Measurements from ENCODE around the gene PVR. TPM values are rescaled to one million over a fixed set of nuclear protein-coding genes. Genes with fewer than 3 reads are reported as not detected.

PVR gene
- polyA plus RNA-seq, 1 donor from 2014 or later: 19.1 TPM

- H3K4me3 ChIP-seq (ENCODE audit: low read length): no peak overlapping the region
- TF ChIP-seq TAF1 (IDR thresholded peaks at IDR 0.05; ENCODE audit: low read depth) (no peak), REST (IDR thresholded peaks at IDR 0.05; ENCODE audit: borderline replicate concordance) (no peak), POLR2AphosphoS5 (IDR thresholded peaks at IDR 0.05) (no peak), EP300 (conservative IDR thresholded peaks at IDR 0.05; ENCODE audit: poor library complexity, severe bottlenecking) (no peak), EZH2 (IDR thresholded peaks at IDR 0.05; ENCODE audit: borderline replicate concordance, insufficient read depth, low read length, poor library complexity, severe bottlenecking) (no peak), SMC3 (conservative IDR thresholded peaks at IDR 0.05; ENCODE audit: poor library complexity) (no peak), CTCF (IDR thresholded peaks at IDR 0.05; ENCODE audit: poor library complexity, severe bottlenecking) (no peak), MXI1 (conservative IDR thresholded peaks at IDR 0.05; ENCODE audit: poor library complexity, severe bottlenecking) (no peak), RAD21 (conservative IDR thresholded peaks at IDR 0.05) (no peak)
- no peak overlapping the region for H3K9ac ChIP-seq (ENCODE audit: low read length)
- no peaks in the 10 kb centered on the region for H3F3A ChIP-seq (ENCODE audit: insufficient read depth, low read length, poor library complexity, severe bottlenecking)
- H3K9me2 ChIP-seq (ENCODE audit: insufficient read depth, low read length): no peaks in the 10 kb centered on the region
- no peaks in the 10 kb centered on the region for H4K20me1 ChIP-seq (ENCODE audit: insufficient read depth)
- no peaks in the 10 kb centered on the region for H3K27me3 ChIP-seq (ENCODE audit: insufficient read depth, low read depth, low read length)
- no peaks in the 10 kb centered on the region for H3K79me2 ChIP-seq (replicated peaks; ENCODE audit: insufficient read depth, low read length)
- H2AFZ ChIP-seq (ENCODE audit: low read depth, low read length): no peak overlapping the region
- no peaks in the 10 kb centered on the region for H3K9me3 ChIP-seq (ENCODE audit: low read length)
- no peaks in the 10 kb centered on the region for H3K36me3 ChIP-seq (ENCODE audit: insufficient read depth, low read length)
- no peak overlapping the region for H3K27ac ChIP-seq (ENCODE audit: low read length)
- H3K4me2 ChIP-seq (ENCODE audit: low read length): no peak overlapping the region
Observed at GRCh38 chr19:44618640-44619357, 24.9 kb upstream of the PVR start.

- Histone ChIP-seq H3F3A (ENCODE audit: insufficient read depth, low read length, poor library complexity, severe bottlenecking) (no peaks in the 10 kb centered on the region), H3K4me3 (ENCODE audit: low read length) (no peak overlapping the region), H3K27ac (ENCODE audit: low read length) (no peak overlapping the region), H3K9ac (ENCODE audit: low read length) (no peak overlapping the region), H3K9me2 (ENCODE audit: insufficient read depth, low read length) (no peaks in the 10 kb centered on the region), H4K20me1 (ENCODE audit: insufficient read depth) (no peaks in the 10 kb centered on the region), H3K79me2 (replicated peaks; ENCODE audit: insufficient read depth, low read length) (no peaks in the 10 kb centered on the region), H3K27me3 (ENCODE audit: insufficient read depth, low read depth, low read length) (no peaks in the 10 kb centered on the region), H3K9me3 (ENCODE audit: low read length) (no peaks in the 10 kb centered on the region), H3K4me2 (ENCODE audit: low read length) (no peak overlapping the region), H3K36me3 (ENCODE audit: insufficient read depth, low read length) (no peaks in the 10 kb centered on the region), H2AFZ (ENCODE audit: low read depth, low read length) (no peak overlapping the region)
- no peak for TF ChIP-seq POLR2AphosphoS5 (IDR thresholded peaks at IDR 0.05)
- TF ChIP-seq EP300 (conservative IDR thresholded peaks at IDR 0.05; ENCODE audit: poor library complexity, severe bottlenecking): no peak
- TF ChIP-seq EZH2 (IDR thresholded peaks at IDR 0.05; ENCODE audit: borderline replicate concordance, insufficient read depth, low read length, poor library complexity, severe bottlenecking): no peak
- no peak for TF ChIP-seq SMC3 (conservative IDR thresholded peaks at IDR 0.05; ENCODE audit: poor library complexity)
- no peak for TF ChIP-seq TAF1 (IDR thresholded peaks at IDR 0.05; ENCODE audit: low read depth)
- no peak for TF ChIP-seq MXI1 (conservative IDR thresholded peaks at IDR 0.05; ENCODE audit: poor library complexity, severe bottlenecking)
- no peak for TF ChIP-seq CTCF (IDR thresholded peaks at IDR 0.05; ENCODE audit: poor library complexity, severe bottlenecking)
- no peak for TF ChIP-seq RAD21 (conservative IDR thresholded peaks at IDR 0.05)
- TF ChIP-seq REST (IDR thresholded peaks at IDR 0.05; ENCODE audit: borderline replicate concordance): no peak
Observed at GRCh38 chr19:44620667-44621066, 23.0 kb upstream of the PVR start.

Measured in neural cell (in vitro differentiated cells).